ENCODE data around the gene LMNB1.
"Not testable (repeated sequence)": the region's sequence is repeated elsewhere in the genome, so short reads cannot be mapped to it uniquely, and the experiment has no call there.

LMNB1 gene, protein sequence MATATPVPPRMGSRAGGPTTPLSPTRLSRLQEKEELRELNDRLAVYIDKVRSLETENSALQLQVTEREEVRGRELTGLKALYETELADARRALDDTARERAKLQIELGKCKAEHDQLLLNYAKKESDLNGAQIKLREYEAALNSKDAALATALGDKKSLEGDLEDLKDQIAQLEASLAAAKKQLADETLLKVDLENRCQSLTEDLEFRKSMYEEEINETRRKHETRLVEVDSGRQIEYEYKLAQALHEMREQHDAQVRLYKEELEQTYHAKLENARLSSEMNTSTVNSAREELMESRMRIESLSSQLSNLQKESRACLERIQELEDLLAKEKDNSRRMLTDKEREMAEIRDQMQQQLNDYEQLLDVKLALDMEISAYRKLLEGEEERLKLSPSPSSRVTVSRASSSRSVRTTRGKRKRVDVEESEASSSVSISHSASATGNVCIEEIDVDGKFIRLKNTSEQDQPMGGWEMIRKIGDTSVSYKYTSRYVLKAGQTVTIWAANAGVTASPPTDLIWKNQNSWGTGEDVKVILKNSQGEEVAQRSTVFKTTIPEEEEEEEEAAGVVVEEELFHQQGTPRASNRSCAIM

DNA sequence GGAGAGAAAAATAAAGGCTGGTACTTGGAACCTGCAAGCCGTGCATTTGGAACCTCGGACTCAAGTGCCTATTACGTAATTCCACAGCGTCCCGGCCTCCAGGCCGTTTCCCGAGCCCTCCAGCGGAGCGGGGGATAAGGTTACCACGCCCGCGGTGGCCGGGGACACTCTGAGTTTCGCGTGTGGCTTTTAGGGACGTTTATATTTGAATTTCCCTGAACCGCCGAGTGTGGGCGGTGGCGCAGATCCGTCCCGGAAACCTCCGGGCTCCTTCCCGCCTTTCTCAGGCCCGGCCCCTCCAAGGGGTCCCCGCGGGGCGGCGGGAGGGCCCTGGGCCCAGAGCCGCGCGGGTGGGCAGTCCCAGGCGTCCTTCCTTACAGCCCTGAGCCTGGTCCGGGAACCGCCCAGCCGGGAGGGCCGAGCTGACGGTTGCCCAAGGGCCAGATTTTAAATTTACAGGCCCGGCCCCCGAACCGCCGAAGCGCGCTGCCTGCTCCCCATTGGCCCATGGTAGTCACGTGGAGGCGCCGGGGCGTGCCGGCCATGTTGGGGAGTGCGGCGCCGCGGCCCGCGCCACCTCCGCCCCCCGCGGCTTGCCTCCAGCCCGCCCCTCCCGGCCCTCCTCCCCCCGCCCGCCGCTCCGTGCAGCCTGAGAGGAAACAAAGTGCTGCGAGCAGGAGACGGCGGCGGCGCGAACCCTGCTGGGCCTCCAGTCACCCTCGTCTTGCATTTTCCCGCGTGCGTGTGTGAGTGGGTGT, at the start of gene LMNB1:
Gene LMNB1, plus strand, starts transcription at position 638 of the 758 bp plus-strand sequence. CDS start 373 bp downstream, outside the sequence.
- DNase-seq (ENCODE audit: low read depth in 2 of 2), result peak; percentile 93 to 94

DNA sequence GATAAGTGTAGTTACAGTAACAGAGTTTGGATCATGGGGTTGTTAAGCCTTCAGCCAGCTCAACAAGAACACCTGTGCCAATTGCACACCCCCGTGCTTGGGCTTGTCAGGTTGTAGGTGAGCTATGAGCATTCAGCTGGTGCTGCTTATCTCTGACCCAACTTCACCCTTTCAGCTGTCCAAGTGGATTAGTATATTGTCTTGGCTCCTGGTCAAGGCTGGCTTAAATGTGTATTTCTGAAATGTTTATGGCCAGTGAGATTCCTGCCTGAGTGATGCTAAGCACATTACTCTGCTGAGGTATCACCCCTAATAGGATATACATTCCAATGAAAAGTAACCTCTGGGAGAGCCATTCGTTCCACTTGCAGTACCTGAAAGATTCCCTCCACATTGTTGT, 44.2 kb upstream of the LMNB1 start:
- no peak for DNase-seq (ENCODE audit: low read depth in 2 of 2)

DNA sequence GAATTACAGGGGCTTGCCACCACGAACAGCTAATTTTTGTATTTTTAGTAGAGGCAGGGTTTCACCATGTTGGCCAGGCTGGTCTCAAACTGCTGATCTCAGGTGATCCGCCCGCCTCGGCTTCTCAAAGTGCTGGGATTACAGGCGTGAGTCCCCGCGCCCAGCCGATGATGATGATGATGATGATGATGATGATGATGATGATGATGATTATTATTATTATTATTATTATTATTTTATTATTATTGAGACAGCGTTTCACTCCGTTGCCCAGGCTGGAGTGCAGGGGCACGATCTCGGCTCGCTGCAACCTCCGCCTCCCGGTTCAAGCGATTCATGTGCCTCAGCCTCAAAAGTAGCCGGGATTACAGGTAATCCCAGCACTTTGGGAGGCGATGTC, 42.4 kb upstream of the LMNB1 start:
- not testable (repeated sequence) for DNase-seq (ENCODE audit: low read depth in 2 of 2)

DNA sequence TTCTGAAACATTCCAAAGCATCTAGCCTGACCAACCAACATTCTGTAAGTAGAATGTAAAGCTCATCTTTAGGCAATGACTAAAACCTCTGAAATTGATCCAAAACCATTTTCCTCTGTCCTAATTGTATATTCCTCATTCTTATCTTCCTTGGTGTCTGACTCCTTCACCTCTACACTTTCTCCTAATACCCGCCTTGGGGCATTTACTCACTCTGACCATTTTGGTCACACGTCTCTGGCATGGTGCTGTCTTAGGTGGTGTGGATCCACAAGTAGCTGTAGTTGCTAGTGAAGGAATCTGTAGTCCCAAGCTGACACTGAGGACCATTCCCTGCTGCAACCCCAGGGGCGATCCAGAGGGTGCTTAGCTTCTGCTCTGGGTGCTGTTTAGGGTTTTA, 40.8 kb upstream of the LMNB1 start:
- no peak for DNase-seq (ENCODE audit: low read depth in 2 of 2)

DNA sequence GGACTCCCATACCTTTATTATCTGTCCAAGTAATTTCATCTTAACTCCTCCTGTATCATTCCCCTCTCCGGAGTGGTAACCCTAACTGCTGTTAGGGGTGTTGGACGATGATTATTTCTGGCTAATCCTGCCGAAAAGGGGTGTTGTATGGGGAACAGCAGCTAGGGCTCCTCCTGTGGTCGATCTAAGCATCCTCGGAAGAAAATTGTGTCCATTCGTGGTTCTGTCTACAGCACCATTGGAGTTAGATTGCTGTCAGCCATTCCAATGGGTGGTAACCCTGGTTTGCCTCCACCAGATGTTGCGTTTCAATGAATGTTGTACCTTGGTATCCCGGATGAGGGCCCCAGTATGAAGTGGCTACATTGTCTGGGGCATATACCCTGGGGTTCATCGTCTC, 35.6 kb upstream of the LMNB1 start:
- DNase-seq (ENCODE audit: low read depth in 2 of 2), result no peak

DNA sequence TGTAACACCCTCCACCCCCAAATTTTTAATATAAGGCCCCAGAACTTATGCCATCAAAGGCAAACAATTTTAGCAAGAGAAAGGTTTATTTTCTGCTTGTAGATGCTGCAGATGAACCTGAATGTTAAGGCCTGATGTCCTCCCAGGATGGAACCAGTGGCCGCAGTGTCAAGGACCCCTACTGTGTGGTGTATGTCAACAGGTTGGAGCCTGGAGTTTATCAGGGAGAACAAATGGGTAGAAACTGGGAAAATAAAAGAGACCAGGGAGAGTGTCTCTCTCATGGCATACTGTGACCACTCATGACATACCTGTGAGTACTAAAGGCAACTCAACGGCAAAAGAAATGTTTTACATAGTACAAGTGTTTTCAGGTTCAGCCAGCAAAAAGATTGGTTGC, 34.5 kb upstream of the LMNB1 start:
- DNase-seq (ENCODE audit: low read depth in 2 of 2), result no peak

DNA sequence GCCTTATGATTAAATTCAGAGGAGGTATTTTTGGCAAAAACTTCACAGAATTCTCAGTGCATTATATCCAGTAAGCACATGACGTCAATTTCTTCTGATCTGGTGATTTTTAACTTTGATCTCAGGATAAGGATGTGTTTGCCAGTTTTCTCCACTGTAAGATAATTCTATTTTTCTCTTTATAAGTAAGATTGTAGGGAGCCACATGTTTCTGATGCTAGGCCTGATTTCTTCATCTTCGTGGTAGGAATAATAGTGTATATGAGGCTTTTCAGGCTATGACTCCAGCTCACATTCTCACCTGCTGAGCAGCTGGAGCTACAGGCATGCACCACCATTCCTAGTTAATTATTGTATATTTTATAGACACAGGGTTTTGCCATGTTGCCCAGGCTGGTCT, 32.1 kb upstream of the LMNB1 start:
- DNase-seq (ENCODE audit: low read depth in 2 of 2), result no peak

DNA sequence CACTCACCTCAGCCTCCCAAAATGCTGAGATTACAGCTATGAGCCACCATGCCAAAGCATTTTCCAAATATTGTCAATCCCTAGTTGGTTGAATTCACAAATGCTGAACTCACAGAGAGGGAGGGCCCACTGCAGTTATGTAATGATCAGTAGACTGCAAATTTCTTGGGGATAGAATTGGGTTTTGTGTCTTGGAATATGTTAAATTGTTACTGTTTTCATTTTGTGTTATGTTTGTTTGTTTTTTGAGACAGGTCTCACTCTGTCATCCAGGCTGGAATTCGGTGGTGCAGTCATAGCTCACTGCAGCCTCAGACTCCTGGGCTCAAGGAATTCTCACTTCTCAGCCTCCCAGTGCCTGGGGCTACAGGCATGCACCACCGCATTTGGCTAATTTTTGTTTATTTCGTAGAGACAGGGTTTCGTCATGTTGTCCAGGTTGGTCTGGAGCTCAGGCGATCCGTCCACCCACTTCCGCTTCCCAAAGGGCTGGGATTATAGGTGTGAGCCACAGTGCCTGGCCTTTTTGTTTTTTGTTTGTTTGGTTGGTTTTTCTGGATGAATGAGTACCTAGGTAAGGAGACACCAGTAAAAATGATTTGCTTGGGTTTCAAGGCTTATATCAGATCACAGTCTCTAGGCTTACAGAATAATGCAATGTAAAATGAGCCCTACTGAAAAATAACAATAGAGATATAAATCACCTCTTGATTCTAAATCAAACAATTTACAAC, 31.5 kb upstream of the LMNB1 start:
- no peak for DNase-seq (ENCODE audit: low read depth in 2 of 2)

DNA sequence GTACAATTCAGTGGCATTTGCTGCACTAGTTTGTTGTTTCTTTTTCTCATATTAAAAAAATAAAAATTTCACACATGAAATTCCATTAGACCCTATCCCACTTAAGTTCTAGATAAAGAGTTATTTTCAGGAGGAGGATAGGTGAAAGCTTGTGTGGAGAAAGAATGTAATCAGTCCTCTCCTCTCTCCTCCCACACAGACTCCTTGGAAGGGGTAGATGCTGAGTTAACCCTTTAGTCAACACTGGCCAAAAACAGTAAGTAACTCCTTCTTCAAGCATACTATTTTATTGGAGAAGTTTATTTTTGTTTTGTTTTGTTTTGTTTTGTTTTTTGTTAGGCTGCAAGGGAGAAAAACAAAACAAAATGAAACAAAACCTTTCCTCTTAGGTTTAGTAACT, 30.6 kb upstream of the LMNB1 start:
- no peak for DNase-seq (ENCODE audit: low read depth in 2 of 2)

DNA sequence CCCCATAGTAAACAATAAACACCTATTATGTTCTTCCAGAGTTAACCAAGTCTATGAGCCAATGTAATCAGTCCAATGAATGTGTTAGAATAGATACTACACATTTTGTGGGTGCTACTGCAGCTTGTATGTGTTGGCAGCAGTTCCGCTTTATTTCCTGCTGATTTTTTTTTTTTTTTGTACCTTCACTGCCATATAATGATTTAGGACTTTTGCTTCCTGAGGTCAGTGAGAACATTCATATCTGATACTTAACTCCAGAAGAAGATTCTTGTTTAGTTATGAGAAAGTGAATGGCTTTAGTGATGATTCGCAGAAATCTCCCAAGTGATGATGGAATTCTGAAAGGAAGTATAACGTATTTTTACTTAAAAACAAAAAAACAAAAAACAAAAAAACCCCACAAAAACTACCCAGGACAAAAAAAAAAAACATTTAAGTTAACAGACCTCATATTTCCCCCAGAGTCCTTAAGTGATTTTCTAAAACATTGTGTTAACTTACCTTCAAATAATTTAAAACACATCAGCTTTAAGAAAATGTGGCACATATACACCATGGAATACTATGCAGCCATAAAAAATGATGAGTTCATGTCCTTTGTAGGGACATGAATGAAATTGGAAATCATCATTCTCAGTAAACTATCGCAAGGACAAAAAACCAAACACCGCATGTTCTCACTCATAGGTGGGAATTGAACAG, 24.7 kb upstream of the LMNB1 start:
- DNase-seq (ENCODE audit: low read depth in 2 of 2), result no peak

DNA sequence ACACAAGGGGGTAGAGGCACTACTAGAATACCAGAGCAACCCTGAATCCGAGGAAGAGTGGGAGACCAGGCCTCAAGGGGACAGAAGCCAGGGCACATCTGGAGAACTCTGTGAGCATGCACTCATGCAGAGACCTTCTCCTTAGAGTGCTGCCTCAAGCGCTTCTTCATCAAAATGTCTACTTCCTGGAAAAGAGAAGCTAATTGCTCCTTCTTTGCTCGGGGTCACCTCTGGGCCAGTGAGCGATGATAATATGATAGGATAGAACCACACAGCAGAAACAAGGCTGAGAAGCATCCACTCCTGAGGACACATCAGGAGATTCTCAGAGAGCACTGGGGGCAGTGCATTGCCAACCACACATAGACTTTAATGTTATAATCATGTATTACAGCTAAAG, 23.7 kb upstream of the LMNB1 start:
- no peak for DNase-seq (ENCODE audit: low read depth in 2 of 2)

DNA sequence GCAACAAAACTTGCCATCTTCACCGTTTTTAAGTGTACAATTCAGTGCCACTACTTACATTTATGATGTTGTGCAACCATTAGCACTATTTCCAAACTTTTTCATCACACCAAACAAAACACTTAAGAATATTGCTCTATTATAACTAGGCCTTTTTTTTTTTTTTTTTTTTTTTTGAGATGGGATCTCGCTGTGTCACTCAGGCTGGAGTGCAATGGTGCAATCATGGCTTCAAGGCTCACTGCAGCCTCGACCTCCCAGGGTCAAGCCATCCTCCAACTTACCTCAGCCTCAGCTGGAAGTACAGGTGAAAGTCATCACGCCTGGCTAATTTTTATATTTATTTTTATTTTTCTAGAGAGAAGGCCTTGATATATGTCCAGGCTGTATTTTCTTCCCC, 22.3 kb upstream of the LMNB1 start:
- DNase-seq (ENCODE audit: low read depth in 2 of 2), result no peak

DNA sequence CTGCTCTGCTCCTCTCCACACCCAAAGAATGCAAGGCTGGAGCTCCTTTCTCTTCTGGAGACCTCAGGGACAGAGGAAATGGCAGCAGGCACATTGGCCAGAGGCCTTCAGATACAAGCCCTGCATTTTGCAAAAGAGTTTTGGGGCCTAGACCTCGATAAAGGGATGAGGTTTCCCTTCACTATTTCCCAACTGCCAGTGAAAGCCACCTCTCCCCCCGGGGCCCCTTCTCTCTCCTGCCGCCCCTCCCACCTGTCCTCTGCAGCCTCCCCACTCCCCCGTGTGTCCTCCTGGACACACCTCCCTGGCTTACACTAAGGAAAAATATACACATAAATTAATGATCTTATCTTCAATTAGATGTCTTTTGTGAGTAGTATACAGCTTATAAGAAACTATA, 21.3 kb upstream of the LMNB1 start:
- no peak for DNase-seq (ENCODE audit: low read depth in 2 of 2)

DNA sequence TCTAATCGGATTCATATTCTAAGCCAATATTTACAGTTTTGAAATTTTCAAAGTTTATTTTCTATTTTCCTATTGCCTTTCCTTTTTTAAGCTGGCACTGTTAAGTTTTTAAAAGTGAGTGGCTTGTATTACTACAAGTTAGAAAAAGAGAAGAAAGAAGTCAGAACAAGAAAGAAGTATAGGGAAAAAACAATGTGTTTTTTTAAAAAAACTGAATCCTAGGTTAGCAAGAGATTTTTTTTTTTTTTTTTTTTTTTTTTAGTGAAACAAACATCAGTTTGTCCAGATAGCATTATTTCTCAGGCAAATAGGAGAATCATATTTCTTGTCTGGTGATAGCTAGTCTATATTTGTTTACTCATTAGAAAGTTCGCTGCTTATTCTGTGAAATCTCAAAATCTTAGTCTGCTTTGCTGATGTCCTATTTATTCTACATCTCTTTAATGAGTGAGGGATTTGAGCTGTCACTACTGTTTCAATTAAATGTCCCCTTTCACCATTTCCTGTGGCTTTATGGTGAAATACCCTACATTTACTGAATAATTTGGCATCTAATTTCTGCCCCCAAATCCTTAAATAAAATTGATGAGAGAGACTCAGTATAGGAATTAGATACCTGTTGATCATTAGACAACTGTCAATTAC, 19.1 kb upstream of the LMNB1 start:
- no peak for DNase-seq (ENCODE audit: low read depth in 2 of 2)

DNA sequence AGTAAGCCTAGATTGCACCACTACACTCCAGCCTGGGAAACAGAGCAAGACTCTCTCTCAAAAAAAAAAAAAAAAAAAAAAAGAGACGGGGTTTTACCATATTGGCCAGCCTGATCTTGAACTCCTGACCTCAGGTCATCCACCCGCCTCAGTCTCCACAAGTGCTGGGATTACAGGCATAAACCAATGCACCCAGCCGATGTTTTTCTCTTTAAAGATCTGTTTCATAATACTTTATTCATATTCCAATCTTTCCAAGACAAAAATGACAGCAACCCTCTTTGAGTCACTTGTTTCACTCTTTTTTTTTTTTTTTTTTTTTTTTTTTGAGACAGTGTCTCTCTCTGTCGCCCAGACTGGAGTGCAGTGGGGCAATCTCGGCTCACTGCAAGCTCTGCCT, 13.6 kb upstream of the LMNB1 start:
- no peak for DNase-seq (ENCODE audit: low read depth in 2 of 2)

DNA sequence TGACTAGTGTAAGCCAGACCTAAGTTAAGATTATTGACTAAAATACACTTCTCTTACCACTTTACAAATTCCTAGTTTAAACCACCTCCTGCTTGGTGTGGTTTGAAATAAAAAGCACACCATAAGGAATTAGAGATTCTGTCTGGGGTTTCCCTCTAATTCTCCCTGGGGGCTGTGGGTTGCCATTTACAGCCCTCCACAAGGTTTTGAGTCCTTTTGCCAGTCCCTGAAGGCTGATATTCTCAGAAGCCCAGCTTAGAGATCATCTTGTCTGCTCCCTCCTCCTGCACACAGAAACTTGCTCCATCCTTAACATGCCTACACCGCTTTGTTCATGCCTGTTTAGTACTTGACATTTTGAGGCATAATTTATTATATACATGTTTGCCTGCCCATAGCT, 7.2 kb upstream of the LMNB1 start:
- no peak for DNase-seq (ENCODE audit: low read depth in 2 of 2)

DNA sequence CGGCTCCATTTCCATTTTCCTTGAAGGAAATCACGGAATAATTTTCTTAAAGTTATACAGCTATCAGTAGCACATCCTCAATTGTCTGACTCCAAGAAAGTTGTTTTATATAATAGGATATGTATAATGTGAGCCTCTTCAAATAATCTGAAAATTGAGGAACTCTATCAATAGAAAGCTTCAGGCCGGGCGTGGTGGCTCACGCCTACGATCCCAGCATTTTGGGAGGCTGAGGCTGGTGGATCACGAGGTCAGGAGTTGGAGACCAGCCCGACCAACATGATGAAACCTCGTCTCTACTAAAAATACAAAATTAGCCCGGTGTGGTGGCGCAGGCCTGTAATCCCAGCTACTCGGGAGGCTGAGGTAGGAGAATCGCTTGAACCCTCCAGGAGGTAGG, 3.4 kb upstream of the LMNB1 start:
- DNase-seq (ENCODE audit: low read depth in 2 of 2), result not testable (repeated sequence)

DNA sequence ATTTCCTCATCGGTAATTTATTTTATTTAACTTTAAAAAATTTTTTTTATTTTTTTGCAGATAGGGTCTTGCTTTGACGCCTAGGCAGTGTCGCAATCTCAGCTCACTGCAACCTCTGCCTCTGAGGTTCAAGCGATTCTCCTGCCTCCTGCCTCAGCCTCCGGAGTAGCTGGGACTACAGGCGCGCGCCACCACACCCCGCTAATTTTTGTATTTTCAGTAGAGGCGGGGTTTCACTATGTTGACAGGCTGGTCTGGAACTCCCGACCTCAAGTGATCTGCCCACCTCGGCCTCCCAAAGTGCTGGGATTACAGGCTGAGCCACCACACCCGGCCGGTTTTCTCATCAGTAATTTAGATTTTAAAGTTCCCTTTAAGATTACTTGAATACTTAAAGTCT, 2.3 kb upstream of the LMNB1 start:
- DNase-seq (ENCODE audit: low read depth in 2 of 2), result not testable (repeated sequence)

DNA sequence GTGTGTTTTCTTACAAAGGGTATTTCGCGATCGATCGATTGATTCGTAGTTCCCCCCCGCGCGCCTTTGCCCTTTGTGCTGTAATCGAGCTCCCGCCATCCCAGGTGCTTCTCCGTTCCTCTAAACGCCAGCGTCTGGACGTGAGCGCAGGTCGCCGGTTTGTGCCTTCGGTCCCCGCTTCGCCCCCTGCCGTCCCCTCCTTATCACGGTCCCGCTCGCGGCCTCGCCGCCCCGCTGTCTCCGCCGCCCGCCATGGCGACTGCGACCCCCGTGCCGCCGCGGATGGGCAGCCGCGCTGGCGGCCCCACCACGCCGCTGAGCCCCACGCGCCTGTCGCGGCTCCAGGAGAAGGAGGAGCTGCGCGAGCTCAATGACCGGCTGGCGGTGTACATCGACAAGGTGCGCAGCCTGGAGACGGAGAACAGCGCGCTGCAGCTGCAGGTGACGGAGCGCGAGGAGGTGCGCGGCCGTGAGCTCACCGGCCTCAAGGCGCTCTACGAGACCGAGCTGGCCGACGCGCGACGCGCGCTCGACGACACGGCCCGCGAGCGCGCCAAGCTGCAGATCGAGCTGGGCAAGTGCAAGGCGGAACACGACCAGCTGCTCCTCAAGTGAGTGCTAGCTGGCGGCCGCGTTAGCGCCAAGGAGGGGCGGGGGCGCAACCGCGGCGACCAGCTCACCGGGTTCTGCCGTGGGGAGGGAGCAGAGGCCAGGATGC, 480 bp downstream of the LMNB1 start:
- DNase-seq (ENCODE audit: low read depth in 2 of 2), result peak; percentile 27

DNA sequence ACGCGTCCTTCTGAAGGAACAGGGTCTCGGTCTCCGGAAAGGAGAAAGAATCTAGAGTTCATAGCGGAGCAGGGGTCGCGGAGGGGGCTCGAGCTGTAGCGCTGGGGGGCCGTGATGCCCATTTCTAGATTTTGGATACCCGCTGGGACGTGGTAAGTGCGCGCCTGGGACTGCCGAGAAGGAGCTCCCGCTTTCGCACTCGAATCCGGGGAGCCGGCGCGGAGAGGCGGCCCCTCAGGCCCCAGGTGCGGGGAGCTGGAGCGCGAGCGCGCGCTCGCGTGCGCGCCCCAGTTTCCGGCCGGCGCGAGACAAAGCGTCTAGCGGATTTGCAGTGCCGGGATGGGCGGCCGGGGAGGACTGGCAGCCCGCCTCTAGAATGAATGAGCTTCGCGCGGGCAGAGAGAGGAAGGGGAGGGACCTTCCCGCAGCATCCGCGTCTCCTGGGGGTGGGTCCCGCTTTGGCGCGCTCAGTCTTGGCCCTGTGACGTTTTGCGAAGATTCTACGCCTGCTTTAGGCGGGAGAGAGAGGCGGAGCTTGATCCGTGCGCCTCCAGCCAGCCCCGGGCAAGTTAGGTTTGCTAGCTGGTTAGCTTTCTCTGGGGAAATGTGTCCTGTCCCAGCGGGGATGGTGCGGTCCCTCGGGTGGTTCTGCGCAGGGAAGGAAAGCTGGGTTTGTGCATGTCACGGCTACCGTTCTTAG, 1.2 kb downstream of the LMNB1 start:
- DNase-seq (ENCODE audit: low read depth in 2 of 2), result peak; percentile 91

Measured in stimulated activated CD8-positive, alpha-beta memory T cell treated with anti-CD3 and anti-CD28 coated beads, Interleukin-2, amount 100 ng/mL, for 48 hours (primary cell).